ENCODE measurements around the gene HRAS.

Gene HRAS

GRCh38 chr11:537622-538430, 2.5 kb upstream of the HRAS start:
- DNase-seq = no peak
- TF ChIP-seq CTCF (IDR thresholded peaks at IDR 0.05) = no peak
- peaks cover 5% of the 10 kb centered on the region for H3K36me3 Mint-ChIP-seq (ENCODE audit: low read depth)
- H3K27me3 Mint-ChIP-seq (ENCODE audit: low read depth, poor library complexity) = peaks cover 27% of the 10 kb centered on the region
- peak overlapping the region; percentile 60 for H3K4me3 Mint-ChIP-seq
- peaks cover 26% of the 10 kb centered on the region for H3K4me1 Mint-ChIP-seq
- H3K27ac Mint-ChIP-seq = no peak overlapping the region
- H3K9me3 Mint-ChIP-seq = no peaks in the 10 kb centered on the region

GRCh38 chr11:536841-537621, 1.7 kb upstream of the HRAS start, which contains the start of gene LRRC56:
TSS of gene LRRC56 (plus strand) at chr11:537527. CDS start at chr11:540685, 3,158 bp downstream.
- Mint-ChIP-seq H3K27me3 (ENCODE audit: low read depth, poor library complexity) (peaks cover 27% of the 10 kb centered on the region), H3K36me3 (ENCODE audit: low read depth) (no peaks in the 10 kb centered on the region), H3K9me3 (no peaks in the 10 kb centered on the region), H3K4me1 (peaks cover 22% of the 10 kb centered on the region), H3K4me3 (peak within 1 kb of the TSS; percentile 91), H3K27ac (no peak within 1 kb of the TSS)
- TF ChIP-seq CTCF (IDR thresholded peaks at IDR 0.05) = no peak
- DNase-seq = peak; percentile 90

GRCh38 chr11:535210-535518, 212 bp downstream of the HRAS start:
- Mint-ChIP-seq H3K4me1 (peaks cover 22% of the 10 kb centered on the region), H3K27ac (no peak overlapping the region), H3K27me3 (ENCODE audit: low read depth, poor library complexity) (peaks cover 27% of the 10 kb centered on the region), H3K4me3 (no peak overlapping the region), H3K9me3 (no peaks in the 10 kb centered on the region), H3K36me3 (ENCODE audit: low read depth) (no peaks in the 10 kb centered on the region)
- DNase-seq = no peak
- no peak for TF ChIP-seq CTCF (IDR thresholded peaks at IDR 0.05)

- no peak overlapping the region for H3K27ac Mint-ChIP-seq
- no peak for TF ChIP-seq CTCF (IDR thresholded peaks at IDR 0.05)
- DNase-seq = no peak
- peaks cover 27% of the 10 kb centered on the region for H3K27me3 Mint-ChIP-seq (ENCODE audit: low read depth, poor library complexity)
- H3K36me3 Mint-ChIP-seq (ENCODE audit: low read depth) = no peaks in the 10 kb centered on the region
- H3K4me1 Mint-ChIP-seq = peaks cover 17% of the 10 kb centered on the region
- H3K9me3 Mint-ChIP-seq = no peaks in the 10 kb centered on the region
- peak overlapping the region; percentile 74 for H3K4me3 Mint-ChIP-seq
Measured at GRCh38 chr11:534396-535209, 773 bp downstream of the HRAS start.

GRCh38 chr11:533586-534395, 1.6 kb downstream of the HRAS start:
- no peak for TF ChIP-seq CTCF (IDR thresholded peaks at IDR 0.05)
- Mint-ChIP-seq H3K27ac (no peak overlapping the region), H3K9me3 (no peaks in the 10 kb centered on the region), H3K4me3 (peak overlapping the region; percentile 38), H3K4me1 (peaks cover 18% of the 10 kb centered on the region), H3K36me3 (ENCODE audit: low read depth) (no peaks in the 10 kb centered on the region), H3K27me3 (ENCODE audit: low read depth, poor library complexity) (peaks cover 22% of the 10 kb centered on the region)
- DNase-seq = no peak

Measured in nephron progenitor cell (in vitro differentiated cells).